HG02884 (cell line): ENCODE data around the gene MMEL1.
"Not testable (repeated sequence)": the region's sequence is repeated elsewhere in the genome, so short reads cannot be mapped to it uniquely, and the experiment has no call there.

Experiments used
- ATAC-seq: cut with Tn5 transposase; IDR thresholded peaks from one replicate; pipeline ENCODE4 v1.9.1; 2021; ENCODE audit warnings: mild to moderate bottlenecking, moderate library complexity; ENCODE audit not compliant: unreplicated experiment

Gene MMEL1

DNA sequence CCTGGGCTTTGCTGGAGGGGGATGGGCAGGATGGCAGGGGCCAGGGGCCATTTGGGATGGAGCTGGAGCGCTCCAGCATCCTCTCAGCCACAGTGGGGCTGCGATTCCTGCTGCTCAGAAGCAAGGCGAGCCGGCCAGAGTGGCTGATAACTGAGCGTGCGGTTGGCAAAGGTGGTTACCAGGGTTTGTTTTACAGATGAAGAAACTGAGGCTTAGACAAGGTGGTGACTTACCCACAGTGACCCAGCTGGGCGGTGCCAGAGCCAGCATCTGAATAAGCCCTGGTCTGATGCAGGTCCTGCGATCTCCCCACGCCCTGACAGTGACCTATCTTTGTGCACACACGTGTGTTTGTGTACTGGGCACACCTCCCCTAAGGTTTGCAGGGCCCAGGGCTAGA is 52.1 kb downstream of the MMEL1 start:
- no peak for ATAC-seq

DNA sequence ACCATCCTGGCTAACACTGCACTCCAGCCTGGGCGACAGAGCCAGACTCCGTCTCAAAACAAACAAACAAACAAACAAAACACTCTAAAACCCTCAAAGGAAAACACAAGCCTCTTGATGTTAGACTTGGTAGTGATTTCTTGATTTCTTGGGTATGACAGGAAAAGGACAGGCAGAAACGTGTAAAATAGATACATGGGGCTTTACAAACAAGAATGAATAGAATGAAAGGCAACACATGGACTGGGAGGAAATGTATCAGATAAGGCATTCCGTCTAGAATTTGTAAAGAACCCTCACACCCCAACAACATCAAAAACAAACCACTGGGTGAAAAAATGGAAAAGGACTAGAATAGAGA is 54.1 kb downstream of the MMEL1 start:
- no peak for ATAC-seq

DNA sequence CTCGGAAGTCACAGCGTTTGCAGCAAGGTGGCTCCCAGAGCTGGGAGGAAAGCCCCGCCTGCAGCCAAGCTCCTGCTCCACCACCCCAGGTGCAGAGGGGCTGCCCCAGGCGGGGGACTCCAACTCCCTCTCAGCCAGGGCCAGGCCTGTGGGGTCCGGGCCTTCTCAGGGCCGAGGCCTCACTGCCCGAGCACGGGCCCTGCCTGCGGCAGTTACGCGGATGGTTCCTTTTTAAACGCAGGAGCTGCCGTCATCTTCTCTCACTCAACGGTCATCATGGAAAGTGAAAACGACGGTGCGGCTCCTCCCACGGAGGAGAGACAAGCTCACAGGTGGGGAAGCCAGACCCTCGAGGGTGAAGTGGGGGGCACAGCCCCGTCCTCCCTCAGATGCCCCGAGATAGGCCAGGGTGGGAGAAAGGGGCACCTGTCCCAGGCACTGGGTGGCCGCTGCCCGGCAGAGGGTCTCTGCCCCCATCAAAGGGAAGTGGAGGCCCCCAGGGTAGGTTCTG is 55.2 kb downstream of the MMEL1 start:
- ATAC-seq: peak; percentile 21

- ATAC-seq: no peak
These were observed 56.8 kb downstream of the MMEL1 start for GRCh38 chr1:2575801-2576663.

DNA sequence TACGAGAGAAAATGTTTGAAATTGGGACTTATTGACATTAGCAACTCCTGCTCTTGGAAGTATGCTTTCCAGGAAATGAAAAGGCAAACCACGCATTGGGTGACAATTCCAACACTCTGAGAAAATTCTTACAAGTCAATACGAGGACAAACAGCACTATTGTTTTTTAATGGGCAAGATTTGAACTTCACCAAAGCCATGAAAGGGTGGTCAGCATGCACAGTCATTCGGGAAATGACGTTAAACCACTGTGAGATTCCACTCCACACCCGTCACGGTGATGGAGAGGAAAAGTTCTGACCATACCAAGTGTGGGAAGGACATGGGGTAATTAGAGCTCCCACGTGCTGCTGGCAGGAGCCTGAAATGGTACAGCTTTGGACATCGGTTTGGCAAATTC is 58.5 kb downstream of the MMEL1 start:
- ATAC-seq: no peak

- no peak for ATAC-seq
These were observed 59.4 kb downstream of the MMEL1 start for GRCh38 chr1:2573250-2573920.

DNA sequence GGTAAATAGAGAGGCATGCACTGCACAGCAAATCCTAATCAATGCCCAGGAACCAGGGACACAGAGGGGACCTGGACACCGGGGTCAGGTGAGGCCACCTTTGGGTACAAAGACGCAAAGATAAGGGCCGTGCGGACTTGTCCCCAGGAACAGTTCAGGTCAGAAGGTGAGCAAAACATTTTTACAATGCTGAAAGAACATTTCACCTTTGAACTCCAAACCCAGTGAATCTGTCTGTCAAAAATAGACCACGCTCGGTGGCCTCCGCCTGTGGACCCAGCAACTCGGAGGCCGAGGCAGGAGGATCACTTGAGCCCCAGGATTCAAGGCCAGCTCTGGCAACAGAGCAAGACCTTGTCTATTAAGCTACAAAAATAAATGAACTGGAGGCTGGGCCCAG is 61.5 kb downstream of the MMEL1 start:
- no peak for ATAC-seq

GRCh38 chr1:2570332-2570731 is 62.5 kb downstream of the MMEL1 start:
- no peak for ATAC-seq

GRCh38 chr1:2569703-2570102 is 63.1 kb downstream of the MMEL1 start:
- ATAC-seq: not testable (repeated sequence)

- no peak for ATAC-seq
These were observed 63.8 kb downstream of the MMEL1 start for GRCh38 chr1:2569060-2569459.

GRCh38 chr1:2568187-2568816 is 64.5 kb downstream of the MMEL1 start:
- ATAC-seq: not testable (repeated sequence)

GRCh38 chr1:2567083-2567679 is 65.6 kb downstream of the MMEL1 start:
- ATAC-seq: no peak

- ATAC-seq: no peak
These were observed 66.4 kb downstream of the MMEL1 start for GRCh38 chr1:2566101-2567045.

- no peak for ATAC-seq
These were observed 67.9 kb downstream of the MMEL1 start for GRCh38 chr1:2564815-2565374.

DNA sequence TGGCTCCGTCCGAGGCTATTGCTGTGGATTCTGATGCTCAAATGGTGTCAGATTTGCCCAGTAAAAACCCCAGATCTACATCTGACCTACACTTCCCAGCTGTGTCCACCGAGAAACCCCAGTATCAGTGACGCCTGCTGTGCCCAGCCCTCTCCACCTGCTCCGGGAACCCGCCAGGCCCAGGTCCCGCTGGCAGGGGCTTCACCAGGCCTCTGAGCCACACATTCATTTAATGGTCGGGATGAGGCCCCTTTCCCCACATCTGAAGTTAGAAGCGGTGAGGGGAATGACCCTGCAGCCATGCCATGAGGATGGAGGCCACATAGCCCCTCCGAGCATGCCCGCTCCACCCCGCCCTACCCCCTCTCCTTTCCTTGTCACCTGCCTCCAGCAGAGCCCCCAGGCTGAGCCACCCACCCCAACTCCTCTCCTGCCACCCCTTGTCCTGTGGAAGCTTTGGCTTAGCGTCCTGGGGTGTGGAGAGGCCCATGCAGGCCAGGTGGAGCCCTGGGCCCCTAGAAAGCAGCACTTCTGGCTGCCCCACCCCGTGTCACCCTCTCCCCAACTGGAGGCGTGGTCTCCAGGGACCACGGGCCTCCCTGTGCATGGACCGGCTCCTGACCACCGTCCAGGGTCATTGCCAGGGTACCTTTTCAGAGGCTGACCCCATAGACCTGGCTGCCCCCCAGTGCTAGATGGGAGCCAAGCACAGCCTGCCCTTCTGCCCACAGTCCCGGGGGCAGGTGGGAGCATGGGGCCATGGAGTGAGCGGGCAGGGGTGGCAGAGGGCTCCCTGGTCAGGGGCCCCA is 68.6 kb downstream of the MMEL1 start:
- no peak for ATAC-seq

DNA sequence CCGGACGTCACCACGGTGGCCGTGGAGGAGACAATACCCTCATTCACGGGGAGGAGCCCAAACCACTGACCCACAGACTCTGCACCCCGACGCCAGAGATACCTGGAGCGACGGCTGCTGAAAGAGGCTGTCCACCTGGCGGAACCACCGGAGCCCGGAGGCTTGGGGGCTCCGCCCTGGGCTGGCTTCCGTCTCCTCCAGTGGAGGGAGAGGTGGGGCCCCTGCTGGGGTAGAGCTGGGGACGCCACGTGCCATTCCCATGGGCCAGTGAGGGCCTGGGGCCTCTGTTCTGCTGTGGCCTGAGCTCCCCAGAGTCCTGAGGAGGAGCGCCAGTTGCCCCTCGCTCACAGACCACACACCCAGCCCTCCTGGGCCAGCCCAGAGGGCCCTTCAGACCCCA is 69.6 kb downstream of the MMEL1 start:
- ATAC-seq: no peak

DNA sequence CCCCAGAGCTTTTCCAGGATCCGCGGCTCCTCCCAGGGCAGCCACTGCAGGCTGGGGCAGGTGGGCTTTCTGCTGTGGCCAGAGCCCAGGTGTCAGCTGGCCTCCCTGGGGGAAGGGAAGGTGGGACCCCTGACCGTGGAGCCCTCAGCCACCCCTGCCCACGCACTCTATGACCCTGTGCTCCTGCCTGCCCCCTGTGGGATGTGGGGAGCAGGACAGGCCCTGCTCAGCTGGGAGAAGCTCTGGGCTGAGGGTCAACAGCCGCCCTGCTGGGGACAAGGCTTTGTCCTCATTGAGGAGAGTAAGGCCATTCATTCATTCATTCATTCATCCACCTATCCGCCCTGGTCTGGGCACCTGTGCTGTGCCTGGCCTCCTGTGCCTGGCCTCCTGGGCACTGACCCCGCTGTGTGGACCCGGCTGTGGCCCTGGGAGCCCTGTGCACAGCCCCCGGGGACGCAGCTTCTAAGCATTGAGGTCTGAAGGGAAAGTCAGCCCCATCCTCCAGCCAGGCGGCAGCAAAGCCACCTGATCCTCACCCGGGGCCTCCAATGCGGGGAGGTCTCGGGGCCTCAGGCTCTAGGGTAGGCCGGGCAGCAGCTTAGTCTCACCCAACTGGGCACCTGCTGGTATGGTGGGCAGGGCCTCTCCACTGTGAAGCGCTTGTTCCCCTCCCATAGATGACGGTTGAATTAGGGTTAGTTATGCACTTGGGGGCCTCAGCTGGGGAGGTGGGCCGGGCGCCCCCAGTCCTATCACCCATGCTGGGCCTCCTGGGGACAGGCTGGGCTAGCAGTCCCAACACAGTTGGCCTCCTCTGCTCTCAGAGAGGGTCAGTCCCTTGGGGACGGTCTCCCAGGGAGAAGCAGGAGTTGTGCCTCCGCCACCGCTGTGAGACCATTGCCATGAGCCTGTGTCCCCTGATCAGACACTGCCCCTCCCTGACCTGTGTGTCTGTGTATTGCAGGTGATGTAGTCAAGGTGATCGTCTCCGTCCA is 70.6 kb downstream of the MMEL1 start:
- no peak for ATAC-seq

- no peak for ATAC-seq
These were observed 71.4 kb downstream of the MMEL1 start for GRCh38 chr1:2561446-2561845.
